Limb (tissue), 2 donors: Measurements from ENCODE around the gene GCDH.
"Not testable (repeated sequence)": the region's sequence is repeated elsewhere in the genome, so short reads cannot be mapped to it uniquely, and the experiment has no call there.

ENCODE experiments used
- DNase-seq, 2 donors: peaks; one replicate each; pipeline ENCODE4 v3.0.0-alpha.2; 2016; ENCODE audit errors: extremely low spot score in 2 of 2

Gene GCDH

GRCh38 chr19:12872941-12873890 is 17.7 kb upstream of the GCDH start:
- DNase-seq = no peak

DNA sequence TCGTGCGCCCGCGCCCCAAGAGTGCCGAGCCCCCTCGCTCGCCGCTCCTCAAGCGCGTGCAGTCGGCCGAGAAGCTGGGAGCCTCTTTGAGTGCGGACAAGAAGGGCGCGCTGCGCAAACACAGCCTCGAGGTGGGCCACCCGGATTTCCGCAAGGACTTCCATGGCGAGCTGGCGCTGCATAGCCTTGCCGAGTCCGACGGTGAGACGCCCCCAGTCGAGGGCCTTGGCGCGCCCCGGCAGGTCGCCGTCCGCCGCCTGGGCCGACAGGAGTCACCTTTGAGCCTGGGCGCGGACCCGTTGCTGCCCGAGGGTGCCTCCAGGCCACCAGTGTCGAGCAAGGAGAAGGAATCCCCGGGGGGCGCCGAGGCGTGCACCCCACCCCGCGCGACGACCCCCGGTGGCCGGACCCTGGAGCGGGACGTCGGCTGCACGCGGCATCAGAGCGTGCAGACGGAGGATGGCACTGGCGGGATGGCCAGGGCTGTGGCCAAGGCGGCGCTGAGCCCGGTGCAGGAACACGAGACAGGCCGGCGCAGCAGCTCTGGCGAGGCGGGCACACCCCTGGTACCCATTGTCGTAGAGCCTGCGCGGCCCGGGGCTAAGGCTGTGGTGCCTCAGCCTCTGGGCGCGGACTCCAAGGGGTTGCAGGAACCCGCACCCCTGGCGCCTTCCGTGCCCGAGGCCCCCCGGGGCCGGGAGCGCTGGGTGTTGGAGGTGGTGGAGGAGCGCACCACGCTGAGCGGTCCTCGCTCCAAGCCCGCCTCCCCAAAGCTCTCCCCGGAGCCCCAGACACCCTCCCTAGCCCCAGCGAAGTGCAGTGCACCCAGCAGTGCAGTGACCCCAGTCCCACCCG is 16.8 kb upstream of the GCDH start:
- DNase-seq = no peak

DNA sequence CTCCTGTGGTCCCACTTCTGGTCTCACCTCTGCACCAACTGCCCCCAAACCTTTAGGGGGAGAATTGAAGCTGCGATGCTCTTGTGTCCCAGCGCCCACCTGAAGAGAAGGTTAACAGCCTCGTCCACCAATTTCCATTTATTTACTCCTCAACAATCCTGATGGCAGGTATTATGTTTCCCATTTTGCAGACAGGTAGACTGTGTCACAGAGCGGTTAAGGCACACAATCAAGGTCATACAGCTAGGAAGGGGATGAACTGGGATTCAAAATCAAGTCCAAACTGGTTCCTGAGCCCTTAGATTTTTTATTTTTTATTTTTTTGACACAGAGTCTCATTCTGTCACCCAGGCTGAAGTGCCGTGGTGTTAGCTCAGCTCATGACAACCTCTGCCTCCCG is 15.9 kb upstream of the GCDH start:
- DNase-seq = no peak

- no peak for DNase-seq
Measured at GRCh38 chr19:12880551-12881171, 10.3 kb upstream of the GCDH start.

DNA sequence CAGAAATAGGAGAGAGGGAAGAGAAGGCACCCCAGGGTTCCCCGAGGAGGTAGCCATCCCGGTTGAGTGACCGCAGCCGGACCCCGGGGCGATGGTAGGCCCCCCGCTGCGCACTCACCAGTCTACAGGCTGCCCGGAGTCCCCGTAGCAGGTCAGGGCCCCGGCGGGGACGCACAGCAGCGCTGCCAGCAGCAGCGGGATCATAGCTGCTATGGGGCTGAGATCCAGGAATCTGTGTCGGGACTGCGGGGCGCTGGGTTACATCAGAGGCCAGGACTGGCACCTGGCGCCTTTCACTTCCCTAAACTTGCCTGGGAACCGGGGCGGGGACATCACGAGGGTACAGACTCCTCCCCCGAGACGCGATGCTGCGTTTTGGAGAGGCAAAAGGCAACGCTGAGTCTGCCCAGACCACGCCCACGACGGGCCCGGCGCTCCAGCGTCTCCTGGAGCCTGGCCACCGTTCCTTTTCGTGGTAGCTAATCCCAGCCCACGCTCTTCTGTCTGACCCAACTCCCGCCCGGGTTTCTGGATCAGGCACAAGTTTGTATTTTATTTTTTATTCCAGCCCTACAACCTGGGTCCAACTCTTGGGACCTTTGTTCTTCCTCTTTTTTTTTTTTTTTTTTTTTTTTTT is 9.7 kb upstream of the GCDH start, which contains the start of gene DNASE2:
Gene DNASE2 (minus strand): TSS at position 278 of the 637 bp plus-strand sequence. CDS start 74 bp downstream, at position 204.
- peak; percentile 85 to 88 for DNase-seq

DNA sequence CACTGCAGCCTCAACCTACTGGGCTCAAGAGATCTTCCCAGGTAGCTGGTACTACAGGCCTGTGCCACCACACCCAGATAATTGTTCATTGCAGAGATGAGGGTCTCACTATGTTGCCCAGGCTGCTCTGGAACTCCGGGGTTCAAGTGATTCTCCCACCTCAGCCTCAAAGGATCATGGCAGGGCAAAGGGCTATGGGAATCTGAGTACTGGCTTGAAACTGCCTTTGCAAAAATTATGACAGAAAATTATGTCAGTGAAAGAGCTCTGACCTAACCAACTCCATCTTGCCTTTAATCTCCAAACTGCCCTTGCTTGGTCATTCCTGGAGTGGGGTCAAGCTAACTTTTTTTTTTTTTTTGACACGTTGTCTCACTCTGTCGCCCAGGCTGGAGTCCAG is 8.4 kb upstream of the GCDH start:
- no peak for DNase-seq

DNA sequence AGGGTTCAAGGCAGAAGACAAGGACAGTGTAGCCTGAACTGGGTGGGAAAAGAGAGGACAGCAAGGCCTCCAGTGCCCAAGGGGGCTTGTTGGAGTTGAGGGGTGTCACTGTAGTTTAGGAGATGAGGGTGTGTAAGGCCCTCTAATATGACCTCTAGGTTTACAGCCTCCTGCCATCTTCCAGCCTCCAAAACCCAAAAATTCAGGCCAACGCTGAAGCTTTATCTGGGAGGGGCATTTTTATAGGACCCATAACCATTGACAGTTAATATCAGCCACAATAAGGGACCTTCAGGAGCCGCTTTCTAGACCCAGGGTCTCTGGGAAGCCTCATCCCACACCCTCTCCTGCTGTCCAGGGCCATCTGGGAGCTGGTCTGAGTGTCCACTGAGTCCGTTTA is 6.8 kb upstream of the GCDH start:
- DNase-seq = no peak

GRCh38 chr19:12884627-12884925 is 6.4 kb upstream of the GCDH start:
- DNase-seq = no peak

GRCh38 chr19:12884926-12885748 is 5.8 kb upstream of the GCDH start:
- DNase-seq = peak in 1 of 2 donors; percentile 68

DNA sequence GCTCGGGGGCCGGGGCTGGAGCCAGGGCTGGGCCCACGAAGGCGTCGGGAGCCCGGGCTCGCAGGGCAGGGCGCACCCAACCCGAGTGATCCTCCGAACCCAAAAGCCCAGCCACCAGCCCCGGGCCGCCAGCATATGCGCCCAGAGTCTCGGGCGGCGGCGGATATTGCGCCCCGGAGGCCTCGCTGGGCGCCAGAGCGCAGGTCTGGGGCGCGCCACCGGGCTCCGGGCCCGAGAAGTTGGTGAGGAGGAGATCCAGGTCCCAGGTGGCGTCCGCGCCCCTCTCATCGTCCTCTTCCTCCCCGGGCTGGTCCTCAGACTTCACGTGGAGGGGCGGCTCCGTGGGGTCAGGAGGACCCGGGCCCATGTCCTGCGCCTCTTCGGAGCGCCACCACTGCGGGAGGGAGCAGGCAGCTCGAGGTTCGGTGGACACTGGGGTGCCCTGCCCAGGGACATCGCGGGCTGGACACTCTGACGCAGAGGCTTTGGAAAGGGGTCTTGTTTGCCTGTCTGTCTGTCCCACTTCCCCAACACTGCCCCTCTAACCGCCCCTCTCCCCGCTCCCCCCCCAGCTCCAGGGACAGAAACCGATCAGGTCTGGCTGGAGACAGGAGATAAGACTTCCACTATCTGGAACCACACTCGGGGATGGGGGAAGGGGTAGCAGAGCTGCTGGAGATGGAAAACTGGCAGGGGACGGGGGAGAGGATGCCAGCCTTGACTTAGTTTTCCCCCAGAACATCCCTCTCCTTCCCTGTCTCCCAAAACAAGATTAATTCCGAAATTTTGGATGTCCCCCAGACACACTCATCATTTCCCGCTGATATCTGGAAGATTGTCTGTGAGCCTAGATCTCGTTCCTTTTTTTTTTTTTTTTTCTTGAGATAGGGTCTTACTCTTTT is 5.0 kb upstream of the GCDH start:
- DNase-seq = no peak

DNA sequence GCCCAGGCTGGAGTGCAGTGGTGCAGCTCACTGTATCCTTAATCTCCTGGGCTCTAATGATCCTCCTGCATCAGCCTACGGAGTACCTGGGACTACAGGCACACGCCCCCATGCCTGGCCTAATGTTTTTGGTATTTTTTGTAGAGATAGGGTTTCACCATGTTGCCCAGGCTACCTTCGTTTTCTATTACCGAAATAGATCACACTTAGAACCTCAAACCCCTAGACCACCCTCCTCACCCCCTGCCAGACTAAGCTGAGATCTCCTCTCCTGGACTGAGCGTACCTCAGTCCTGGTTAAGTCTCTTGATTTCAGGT is 4.3 kb upstream of the GCDH start:
- DNase-seq = no peak

DNA sequence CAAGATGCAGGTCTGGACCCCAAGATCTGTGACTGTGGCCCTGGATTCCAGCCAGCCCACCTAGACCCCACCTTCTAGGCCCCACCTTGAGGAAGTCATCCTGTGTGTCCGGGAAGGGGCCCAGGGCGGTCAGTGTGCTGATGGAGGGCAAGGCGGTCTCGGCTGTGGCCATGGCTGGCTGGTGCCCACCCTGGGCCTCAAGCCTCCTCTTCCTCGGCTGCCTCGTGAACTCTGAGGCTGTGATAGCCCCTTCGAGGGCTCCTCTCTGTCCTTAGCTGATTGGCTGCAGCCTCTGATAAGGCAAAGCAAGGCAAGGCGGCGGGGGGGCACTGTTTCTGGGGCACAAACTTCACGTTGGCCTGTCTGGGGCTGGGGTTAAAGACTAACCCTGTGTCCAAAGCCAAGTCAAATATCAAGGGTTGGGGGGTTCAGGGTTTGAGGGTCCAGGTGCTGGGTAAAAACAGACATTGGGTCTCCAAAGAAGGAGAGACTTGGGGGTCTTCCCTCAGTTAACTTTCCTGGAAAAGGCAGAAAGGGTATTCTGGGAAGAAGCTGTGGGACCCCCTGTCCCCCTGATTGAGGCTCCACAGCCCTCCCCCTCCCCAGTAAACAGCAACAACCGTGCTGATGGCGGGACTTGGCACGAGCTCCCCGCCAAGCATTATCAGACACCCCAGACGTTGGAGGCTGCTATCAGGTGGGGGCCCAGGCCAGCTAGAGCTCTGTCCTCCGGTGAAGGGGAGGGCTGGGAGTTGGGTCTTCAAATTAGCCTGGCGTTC is 3.8 kb upstream of the GCDH start, which contains the start of gene KLF1:
Gene KLF1 (minus strand): TSS at position 233 of the 779 bp plus-strand sequence. CDS start 61 bp downstream, at position 172.
- no peak for DNase-seq

GRCh38 chr19:12888006-12888603 is 2.9 kb upstream of the GCDH start:
- no peak for DNase-seq

DNA sequence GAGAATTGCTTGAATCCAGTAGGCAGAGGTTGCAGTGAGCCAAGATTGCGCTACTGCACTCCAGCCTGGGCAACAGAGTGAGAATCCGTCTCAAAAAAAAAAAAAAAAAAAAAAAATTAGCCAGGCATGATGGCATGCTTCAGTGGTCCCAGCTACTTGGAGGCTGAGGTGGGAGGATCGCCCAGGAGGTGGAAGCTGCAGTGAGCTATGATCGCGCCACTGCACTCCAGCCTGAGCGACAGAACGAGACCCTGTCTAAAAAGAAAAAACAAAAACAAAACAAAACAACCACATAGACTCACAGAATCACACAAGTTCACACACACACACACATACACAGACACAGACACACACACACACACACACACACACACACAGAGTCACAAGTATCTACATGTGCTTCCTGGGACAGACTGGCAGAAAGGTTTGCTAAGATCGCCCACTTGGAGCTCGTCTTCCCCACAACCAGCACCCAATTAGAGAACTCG is 617 bp upstream of the GCDH start:
- not testable (repeated sequence) for DNase-seq

GRCh38 chr19:12891553-12892021 is 627 bp downstream of the GCDH start:
- no peak for DNase-seq

DNA sequence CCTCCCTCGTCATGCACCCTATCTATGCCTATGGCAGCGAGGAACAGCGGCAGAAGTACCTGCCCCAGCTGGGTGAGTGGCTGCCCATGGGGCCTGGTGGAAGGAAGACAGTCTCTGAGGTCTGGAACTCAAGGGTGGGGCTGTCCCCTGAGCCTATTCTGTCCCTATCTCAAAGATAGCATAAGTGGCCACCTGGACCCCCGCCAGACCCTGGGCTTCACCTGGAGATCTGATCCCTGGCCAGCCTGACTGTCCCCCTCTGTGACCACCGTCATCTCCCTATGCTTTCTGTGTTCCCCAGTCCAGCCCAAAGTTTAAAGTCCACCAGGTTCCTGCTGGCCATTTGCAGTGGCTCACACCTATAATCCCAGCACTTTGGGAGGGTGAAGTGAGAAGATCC is 2.6 kb downstream of the GCDH start:
- no peak for DNase-seq

DNA sequence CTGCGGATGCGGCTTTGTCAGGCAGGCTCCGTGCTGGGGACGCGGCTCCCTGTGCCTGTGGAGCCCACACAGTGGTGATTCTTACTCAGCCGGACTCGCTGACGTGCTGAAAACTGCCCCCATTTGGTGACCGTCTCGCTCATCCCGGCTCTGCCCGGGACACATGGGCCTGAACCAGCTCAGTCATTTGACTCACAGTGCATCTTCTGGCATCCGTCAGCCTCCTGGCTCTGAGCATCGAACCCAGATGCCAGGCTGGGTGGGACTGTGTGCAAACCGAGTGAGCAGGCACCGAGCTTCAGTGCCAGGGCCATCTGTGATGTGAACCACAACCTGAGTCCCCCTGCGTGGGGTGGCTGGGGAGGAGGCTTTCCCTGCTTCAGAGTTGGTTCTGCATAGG is 5.5 kb downstream of the GCDH start:
- DNase-seq = no peak

- no peak for DNase-seq
Measured at GRCh38 chr19:12899891-12900518, 9.0 kb downstream of the GCDH start.
